ENCODE measurements around the gene GUCD1. TPM values are rescaled to one million over a fixed set of nuclear protein-coding genes. Genes with fewer than 3 reads are reported as not detected.

The GUCD1 gene
- total RNA-seq, 1 experiment from 2014 or later: 48.7 TPM

- Histone ChIP-seq H3K79me2 (ENCODE audit: insufficient read depth, low read length) (no peaks in the 10 kb centered on the region), H3K9ac (ENCODE audit: low read length) (no peak overlapping the region), H3K9me2 (ENCODE audit: insufficient read depth) (no peaks in the 10 kb centered on the region), H3K4me3 (replicated peaks in 1 of 2; ENCODE audit: low read depth in 1 of 2, low read length in 2 of 2) (no peak overlapping the region), H3K27ac (ENCODE audit: low read depth, low read length) (no peak overlapping the region), H3K4me2 (ENCODE audit: low read length) (no peak overlapping the region), H3K9me3 (ENCODE audit: control insufficient read depth in 1 of 2, insufficient read depth in 1 of 2, low read depth in 1 of 2, low read length in 2 of 2) (no peaks in the 10 kb centered on the region), H3K36me3 (ENCODE audit: control insufficient read depth in 1 of 2, insufficient read depth in 2 of 2, low read length in 2 of 2) (no peaks in the 10 kb centered on the region), H3K27me3 (ENCODE audit: insufficient read depth, low read length) (no peaks in the 10 kb centered on the region), H3K4me1 (ENCODE audit: control insufficient read depth in 1 of 2, insufficient read depth in 2 of 2, low read length in 2 of 2) (no peaks in the 10 kb centered on the region), H2AFZ (ENCODE audit: low read depth, low read length, poor library complexity, severe bottlenecking) (no peak overlapping the region), H4K20me1 (ENCODE audit: insufficient read depth) (no peaks in the 10 kb centered on the region)
- ATAC-seq: no peak
- ChIA-PET POLR2A (no interaction called here), CTCF (no interaction called here), RAD21 (ENCODE audit: low non-redundant PET in 1 of 2, low total read pairs in 2 of 2, uncharacterized antibody in 2 of 2, unreplicated experiment in 2 of 2) (no interaction called here)
- intact Hi-C loops (cut with micrococcal nuclease): no loop called here
- no TSS peak for BruUV-seq (replicated peaks)
- TF ChIP-seq EGR1 (IDR thresholded peaks at IDR 0.05; ENCODE audit: low read depth): no peak
- DNase-seq (ENCODE audit: low read depth, low spot score): no peak
Observed at GRCh38 chr22:24497841-24498258, 57.1 kb downstream of the GUCD1 start.

GRCh38 chr22:24496661-24497060, 58.3 kb downstream of the GUCD1 start:
- H3K4me1 ChIP-seq (ENCODE audit: control insufficient read depth in 1 of 2, insufficient read depth in 2 of 2, low read length in 2 of 2): no peaks in the 10 kb centered on the region
- no peak overlapping the region for H3K27ac ChIP-seq (ENCODE audit: low read depth, low read length)
- H2AFZ ChIP-seq (ENCODE audit: low read depth, low read length, poor library complexity, severe bottlenecking): no peak overlapping the region
- intact Hi-C loops (cut with micrococcal nuclease): no loop called here
- ChIA-PET RAD21 (ENCODE audit: low non-redundant PET in 1 of 2, low total read pairs in 2 of 2, uncharacterized antibody in 2 of 2, unreplicated experiment in 2 of 2) (no interaction called here), POLR2A (no interaction called here), CTCF (no interaction called here)
- no peak overlapping the region for H3K4me2 ChIP-seq (ENCODE audit: low read length)
- no peaks in the 10 kb centered on the region for H4K20me1 ChIP-seq (ENCODE audit: insufficient read depth)
- no peaks in the 10 kb centered on the region for H3K27me3 ChIP-seq (ENCODE audit: insufficient read depth, low read length)
- DNase-seq (ENCODE audit: low read depth, low spot score) (no peak), ATAC-seq (no peak)
- TF ChIP-seq JUND (IDR thresholded peaks at IDR 0.05): no peak
- no peak for TF ChIP-seq ATF3 (IDR thresholded peaks at IDR 0.05)
- no peak for TF ChIP-seq SIN3A (IDR thresholded peaks at IDR 0.05; ENCODE audit: low read depth)
- no peak for TF ChIP-seq YY1 (IDR thresholded peaks at IDR 0.05; ENCODE audit: extremely low read depth, insufficient replicate concordance, low read depth, low read length)
- TF ChIP-seq REST (IDR thresholded peaks at IDR 0.05; ENCODE audit: low read depth): no peak
- TF ChIP-seq CBX3 (IDR thresholded peaks at IDR 0.05; ENCODE audit: low read depth): no peak
- no peak for TF ChIP-seq SRF (IDR thresholded peaks at IDR 0.05; ENCODE audit: low read depth)
- TF ChIP-seq POLR2A (IDR thresholded peaks at IDR 0.05; ENCODE audit: borderline replicate concordance, extremely low read depth, insufficient read depth, insufficient read length): no peak
- TF ChIP-seq SP1 (IDR thresholded peaks at IDR 0.05; ENCODE audit: low read depth): no peak
- no peaks in the 10 kb centered on the region for H3K36me3 ChIP-seq (ENCODE audit: control insufficient read depth in 1 of 2, insufficient read depth in 2 of 2, low read length in 2 of 2)
- H3K9ac ChIP-seq (ENCODE audit: low read length): no peak overlapping the region
- H3K4me3 ChIP-seq (replicated peaks in 1 of 2; ENCODE audit: low read depth in 1 of 2, low read length in 2 of 2): no peak overlapping the region
- BruUV-seq (replicated peaks): no TSS peak
- H3K9me2 ChIP-seq (ENCODE audit: insufficient read depth): no peaks in the 10 kb centered on the region
- no peaks in the 10 kb centered on the region for H3K9me3 ChIP-seq (ENCODE audit: control insufficient read depth in 1 of 2, insufficient read depth in 1 of 2, low read depth in 1 of 2, low read length in 2 of 2)
- H3K79me2 ChIP-seq (ENCODE audit: insufficient read depth, low read length): no peaks in the 10 kb centered on the region
